ENCODE data around the gene MMS22L.
"Not testable (repeated sequence)": the region's sequence is repeated elsewhere in the genome, so short reads cannot be mapped to it uniquely, and the experiment has no call there.

The MMS22L gene

DNA sequence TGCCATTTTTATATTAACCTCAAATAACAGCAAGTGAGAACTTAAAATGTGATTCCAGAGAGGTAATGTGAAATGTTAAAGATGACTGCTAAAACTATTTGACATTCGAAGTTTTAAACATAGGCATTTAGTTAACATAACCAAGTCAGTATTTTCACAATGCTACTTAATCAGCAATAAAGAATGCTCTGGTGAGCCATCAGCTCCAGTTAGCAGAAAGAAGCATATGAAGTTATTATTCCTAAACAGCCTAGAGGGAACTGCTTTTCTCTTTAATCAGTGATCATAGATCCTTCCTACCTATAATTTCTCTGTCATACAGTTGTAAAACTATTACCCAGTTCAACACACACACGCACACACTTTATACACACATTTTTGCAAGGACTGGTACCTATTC lies 60.1 kb downstream of the MMS22L start:
- DNase-seq (ENCODE audit: low read depth in 2 of 2): no peak

DNA sequence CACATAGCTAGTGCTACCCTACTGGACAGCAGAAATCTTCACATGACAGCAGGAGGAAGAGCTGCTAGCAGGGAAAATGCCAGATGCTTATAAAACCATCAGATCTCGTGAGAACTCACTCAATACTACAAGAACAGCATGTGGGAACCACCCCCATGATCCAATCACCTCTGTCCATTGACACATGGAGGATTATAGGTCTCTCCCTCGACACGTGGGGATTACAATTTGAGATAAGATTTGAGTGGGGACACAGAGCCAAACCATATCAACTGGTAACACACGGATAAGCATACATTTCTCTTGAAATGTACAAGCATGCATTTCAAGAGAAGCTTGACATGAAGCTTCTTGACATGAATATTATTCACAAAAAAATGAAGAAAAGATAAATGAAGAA lies 64.1 kb downstream of the MMS22L start:
- no peak for DNase-seq (ENCODE audit: low read depth in 2 of 2)

DNA sequence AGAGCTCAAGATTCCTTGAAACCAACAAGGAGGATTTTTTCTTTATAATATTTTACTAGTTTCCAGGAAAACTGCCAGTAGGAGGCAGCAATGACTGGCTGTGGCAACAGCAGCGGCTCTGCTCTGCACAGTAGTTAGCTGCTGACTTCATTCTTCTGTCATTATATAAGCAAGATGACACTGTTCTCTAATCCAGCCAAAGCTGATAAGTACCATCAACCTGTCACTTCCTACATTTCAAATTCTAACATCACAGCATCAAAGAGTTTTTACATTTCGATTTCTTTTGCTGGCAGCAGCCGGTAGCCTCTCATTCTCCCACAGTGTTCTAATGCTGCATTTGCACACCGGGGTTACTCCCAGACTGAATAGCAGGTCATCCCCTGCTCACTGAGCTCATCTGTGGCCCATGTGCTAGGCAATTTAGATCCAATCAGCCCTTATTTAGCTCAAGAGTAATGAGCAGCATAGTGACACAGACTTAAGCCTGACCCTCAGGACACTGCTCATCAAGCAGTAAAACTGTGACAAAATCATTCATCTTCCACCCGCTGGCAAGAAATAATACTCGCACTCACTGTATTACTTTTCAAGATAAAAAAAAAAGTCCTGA lies 67.8 kb downstream of the MMS22L start:
- no peak for DNase-seq (ENCODE audit: low read depth in 2 of 2)

DNA sequence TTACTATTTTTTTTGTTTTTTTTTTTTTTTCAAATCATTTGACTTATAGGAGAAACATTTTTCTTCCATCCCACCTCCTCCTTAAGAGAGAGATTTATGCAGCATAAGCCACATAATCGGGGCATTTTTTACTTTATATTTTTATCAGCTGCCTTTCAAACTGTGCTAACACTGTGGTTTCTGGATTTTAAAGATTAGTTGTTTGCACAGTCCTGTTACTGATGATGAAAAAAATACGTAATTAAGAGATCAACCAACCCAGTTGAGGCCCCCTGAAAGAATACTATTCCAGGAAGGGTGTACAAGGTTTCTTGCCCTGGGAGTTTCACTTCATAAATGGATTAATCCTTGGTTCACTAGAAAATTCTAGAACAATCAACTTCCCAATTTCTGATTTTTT lies 68.3 kb downstream of the MMS22L start:
- DNase-seq (ENCODE audit: low read depth in 2 of 2): no peak

DNA sequence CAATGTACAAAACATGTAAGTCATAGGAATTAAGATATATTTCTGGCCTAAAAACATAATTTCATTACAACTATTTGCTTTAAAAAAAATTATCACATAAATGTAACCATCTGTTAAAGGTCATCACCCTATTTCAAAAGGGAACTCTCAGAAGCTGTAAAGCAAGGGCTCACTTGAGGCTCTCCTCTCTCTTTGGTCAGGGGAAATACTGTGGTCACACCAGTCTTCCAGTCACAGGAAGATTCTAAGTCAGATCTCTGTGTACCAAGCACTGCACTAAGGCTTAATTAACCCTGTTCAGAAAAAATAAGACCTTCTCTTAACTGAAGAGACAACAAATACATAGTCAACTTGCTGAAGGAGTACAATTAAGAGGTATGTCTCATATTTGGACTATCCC lies 75.6 kb downstream of the MMS22L start:
- DNase-seq (ENCODE audit: low read depth in 2 of 2): no peak

DNA sequence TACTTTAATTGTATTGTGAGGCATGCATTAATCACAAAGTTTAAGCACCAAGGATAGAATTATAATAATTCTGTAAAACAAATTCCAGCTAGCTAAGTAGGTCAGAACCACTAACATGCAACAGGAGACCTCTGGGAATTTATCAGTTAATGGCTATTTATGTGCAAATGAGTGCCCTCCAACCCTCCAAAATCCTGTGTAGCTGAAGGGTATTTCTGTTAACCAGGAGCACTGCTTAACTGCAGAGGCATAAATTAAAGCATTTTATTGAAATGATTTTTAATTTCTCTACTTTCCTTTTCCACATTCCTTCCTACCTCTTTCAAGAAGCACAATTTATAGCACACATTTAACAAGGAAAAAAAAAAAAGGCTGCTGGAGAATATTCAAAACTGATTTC lies 77.0 kb downstream of the MMS22L start:
- DNase-seq (ENCODE audit: low read depth in 2 of 2): no peak

DNA sequence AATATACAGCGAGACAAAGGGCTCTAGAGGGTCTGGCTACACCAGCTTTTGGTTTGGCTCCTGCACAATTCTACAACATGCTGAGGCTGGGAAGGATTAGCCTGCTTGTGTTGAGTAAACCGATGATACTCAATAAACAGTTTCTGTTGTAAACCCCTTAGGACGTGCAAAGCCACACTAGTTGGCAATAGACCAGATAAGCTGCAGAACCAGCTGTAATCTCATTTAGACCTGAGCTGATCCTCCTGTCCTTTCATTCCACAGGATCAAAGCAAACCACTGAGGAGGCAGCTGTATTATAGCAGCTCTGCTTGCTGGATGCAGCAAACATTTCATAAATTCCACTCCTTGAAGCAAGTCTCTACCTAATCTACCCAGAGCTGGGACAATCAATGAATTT lies 79.7 kb downstream of the MMS22L start:
- DNase-seq (ENCODE audit: low read depth in 2 of 2): no peak

DNA sequence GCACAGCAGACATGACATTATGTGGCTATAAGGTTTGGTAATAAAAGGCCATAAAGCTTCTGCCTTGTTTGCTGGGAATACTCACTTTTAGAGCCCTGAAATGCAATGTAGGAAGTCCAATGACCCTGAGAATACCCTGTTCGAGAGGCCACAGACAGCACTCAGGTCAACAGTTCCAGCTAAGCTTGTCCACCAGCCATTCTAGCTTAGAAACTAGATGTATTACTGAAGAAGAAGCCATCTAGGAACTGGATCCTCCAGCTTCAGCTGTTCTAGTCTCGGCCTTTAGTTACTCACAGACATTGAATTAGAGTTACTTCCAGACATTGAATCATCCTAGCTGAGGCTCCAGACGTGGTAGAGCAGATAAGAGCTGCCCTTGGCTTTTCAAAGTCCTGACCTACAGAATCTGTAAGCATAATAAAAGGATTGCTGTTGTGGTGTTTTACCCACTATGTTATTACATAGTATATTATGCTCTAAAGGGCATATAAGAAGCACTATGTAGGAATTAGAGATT lies 84.9 kb downstream of the MMS22L start:
- DNase-seq (ENCODE audit: low read depth in 2 of 2): no peak

DNA sequence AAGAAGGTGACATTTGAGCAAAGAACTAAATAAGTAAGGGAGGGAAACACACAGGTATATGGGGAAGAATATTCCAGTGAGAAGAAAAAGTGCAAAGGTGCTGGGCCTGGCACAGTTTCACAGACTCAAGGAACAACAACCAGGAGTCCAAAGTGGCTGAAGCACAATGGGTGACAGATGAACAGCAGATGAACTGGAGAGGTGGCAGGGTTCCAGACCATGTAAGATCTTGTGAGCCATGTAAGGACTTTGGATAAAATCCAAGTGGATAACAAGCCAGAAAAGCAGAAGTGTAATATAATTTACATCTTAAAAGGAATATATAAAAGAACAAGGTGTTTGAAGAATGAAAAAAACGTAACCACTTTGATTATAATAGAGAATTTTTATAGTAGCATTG lies 87.9 kb downstream of the MMS22L start:
- no peak for DNase-seq (ENCODE audit: low read depth in 2 of 2)

DNA sequence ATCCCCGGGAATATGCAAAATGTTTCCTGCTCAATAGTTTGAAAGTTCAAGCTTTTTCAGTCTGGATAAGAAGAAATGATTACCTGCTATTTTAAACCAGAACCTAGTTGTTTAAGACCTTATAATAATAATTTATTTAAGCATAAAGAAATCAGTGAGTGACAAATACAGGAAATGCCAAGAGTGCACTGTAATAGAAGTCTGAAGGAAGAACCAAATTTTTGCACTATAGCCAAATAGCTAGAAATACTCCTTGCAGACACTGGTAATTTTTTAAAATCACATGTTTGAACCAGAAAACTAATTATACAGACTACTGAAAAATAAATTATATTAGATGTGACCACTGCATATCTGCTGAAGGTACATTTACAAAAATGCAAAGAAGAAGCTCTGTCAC lies 93.2 kb downstream of the MMS22L start:
- no peak for DNase-seq (ENCODE audit: low read depth in 2 of 2)

DNA sequence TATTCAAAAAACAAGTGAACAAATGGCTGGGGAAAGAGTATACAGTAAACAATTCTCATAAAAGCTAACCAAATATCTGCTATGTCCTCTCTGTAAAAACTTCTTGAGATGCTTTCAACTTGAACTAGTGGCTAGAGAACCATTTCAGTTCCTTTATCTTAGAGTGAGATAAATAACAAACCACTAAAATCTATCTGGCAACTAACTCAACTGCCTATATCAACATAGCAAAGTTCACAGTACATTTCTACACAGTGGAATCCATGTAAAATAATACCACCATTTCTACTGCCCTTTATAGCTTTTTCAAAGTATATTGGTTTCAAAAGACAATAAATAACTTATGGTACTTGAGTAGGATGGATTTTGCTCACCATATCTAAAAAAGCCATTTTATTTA lies 95.1 kb downstream of the MMS22L start:
- no peak for DNase-seq (ENCODE audit: low read depth in 2 of 2)

DNA sequence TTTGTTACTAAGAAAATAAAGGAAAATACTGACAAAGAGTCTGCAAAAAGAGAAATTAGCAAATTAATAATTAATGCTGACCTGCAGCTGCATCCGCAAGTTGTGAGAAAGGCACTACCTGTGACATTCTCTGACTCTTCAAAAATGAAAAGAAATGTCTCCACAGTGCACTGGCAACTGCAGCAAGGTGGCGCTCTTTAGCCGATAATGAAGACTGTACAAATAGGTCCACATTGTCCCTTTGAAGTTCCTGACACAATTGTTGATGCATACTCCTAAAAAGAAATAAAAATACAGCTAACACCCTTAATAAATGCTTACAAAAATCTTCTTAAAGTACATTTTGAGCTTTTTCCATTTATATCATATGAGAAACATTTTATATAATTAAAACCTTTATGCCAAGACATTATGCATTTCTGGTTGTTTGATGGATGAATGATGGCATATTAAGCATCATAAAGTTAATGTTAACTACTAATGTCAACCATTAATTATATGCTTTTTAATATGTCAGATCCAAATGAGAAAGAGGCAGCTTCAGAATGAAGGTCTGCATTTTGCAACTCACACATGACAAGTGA lies 96.5 kb downstream of the MMS22L start:
- peak; percentile 17 to 52 for DNase-seq (ENCODE audit: low read depth in 2 of 2)

DNA sequence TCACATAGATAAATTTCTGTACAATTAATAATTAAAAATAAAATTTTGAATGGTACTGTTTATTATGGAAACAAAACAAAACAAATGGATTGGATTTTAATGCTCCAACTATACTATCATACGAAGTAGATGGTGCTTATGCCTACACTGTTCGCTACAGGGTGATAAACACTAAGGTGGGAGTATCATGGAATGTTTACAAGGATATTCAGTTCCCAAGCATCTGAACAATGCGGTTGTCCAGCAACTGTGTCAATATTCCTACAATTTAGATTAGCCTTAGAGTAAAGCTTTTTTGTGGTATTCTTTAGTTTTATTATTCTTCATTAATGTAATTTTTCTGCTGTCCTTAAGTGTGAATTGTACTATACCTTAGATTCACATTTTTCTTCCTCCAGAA lies 105.1 kb downstream of the MMS22L start:
- DNase-seq (ENCODE audit: low read depth in 2 of 2): no peak

DNA sequence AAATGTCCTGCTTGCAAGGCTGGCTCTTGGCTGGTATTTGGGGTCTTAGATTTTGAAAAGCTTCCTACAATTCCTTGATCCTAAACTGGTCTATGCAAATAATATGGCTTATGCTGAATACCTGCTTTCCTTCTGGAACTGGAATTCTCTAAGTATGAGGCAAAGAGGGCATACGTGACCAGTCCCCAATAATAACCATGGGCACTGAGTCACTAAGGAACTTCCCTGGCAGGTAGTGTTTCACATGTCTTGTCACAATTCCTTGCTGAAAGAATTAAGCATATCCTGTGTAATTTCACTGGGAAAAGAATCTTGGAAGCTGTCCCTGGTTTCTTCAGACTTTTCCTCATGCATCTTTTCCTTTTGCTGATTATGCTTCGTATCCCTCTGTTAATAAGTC lies 106.5 kb downstream of the MMS22L start:
- no peak for DNase-seq (ENCODE audit: low read depth in 2 of 2)

DNA sequence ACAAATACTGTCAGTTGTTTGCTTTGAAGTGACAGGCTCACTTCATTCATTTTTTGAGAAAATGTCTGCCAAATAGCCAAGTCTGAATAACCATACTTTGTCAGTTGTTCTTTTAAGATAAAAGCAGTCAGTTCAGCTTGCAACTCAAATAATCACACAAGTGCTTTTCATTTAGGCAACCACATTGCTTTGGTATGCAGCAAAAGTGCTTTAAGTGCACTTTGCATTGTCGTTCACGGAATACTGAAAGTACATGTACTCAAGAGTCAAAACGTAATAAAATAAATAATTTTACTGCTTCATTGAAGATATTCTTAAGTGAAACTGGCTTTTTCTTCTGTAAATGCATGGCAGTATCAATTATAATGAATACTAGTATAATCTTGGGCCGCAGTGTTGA lies 107.2 kb downstream of the MMS22L start:
- DNase-seq (ENCODE audit: low read depth in 2 of 2): no peak

DNA sequence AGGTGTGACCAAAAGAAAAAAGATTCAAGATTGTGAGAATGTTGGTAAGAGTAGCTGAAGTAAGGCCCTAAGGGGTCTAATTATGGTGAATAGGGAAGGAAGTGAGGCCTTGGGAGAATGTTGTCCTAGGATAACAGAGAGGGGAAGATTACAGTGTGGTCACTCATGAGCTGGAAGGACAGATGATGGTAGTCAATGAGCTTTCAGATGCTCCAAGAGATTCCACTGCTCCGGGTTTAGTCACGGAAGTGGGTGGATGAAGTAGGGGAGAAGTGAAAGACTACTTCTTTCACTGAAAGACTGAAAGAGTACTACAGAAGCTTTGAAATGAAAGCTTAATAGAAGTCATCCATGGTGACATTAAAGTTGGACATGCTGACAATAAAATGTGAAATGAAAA lies 108.5 kb downstream of the MMS22L start:
- DNase-seq (ENCODE audit: low read depth in 2 of 2): no peak

DNA sequence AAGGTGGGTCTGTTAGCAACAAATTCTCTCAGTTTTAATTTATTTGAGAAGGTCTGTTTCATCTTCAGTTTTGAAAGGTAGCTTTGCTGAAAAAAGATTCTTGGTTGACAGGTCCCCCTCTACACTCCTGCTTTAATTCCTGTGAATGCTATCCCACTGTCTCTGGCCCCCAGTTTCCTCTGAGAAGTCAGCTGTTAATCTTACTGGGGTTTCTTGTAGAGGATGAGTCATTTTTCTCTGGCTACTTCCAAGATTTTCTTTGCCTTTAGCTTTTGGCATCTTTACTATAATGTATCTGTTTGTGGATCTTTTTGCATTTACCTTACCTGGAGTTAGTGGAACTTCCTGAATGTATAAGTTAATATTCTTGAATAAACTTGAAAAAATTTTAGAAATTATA lies 122.7 kb downstream of the MMS22L start:
- no peak for DNase-seq (ENCODE audit: low read depth in 2 of 2)

DNA sequence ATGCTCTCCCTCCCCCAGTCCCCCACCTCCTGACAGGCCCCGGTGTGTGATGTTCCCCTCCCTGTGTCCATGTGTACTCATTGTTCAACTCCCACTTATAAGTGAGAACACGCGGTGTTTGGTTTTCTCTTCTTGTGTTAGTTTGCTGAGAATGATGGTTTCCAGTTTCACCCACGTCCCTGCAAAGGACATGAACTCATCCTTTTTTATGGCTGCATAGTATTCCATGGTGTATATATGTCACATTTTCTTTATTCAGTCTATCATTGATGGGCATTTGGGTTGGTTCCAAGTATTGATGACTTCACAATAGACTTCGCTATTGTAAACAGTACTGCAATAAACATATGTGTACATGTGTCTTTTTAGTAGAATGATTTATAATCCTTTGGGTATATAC lies 127.6 kb downstream of the MMS22L start:
- DNase-seq (ENCODE audit: low read depth in 2 of 2): not testable (repeated sequence)

DNA sequence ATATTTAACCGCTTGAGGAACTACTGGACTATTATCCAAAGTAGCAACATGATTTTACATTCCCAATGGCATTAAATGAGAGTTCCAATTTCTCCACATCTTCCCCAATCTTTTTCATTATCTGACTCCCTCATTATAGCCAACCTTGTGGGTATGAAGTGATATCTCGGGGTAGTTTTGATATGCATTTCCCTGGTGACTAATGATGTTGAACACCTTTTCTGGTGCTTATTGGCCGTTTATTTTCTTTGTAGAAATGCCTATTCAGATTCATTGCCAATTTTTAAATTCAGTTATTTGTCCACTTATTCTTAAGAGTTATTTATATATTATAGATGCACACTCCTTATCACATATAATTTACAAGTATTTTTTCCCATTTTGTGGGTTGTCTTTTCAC lies 129.0 kb downstream of the MMS22L start:
- DNase-seq (ENCODE audit: low read depth in 2 of 2): no peak

DNA sequence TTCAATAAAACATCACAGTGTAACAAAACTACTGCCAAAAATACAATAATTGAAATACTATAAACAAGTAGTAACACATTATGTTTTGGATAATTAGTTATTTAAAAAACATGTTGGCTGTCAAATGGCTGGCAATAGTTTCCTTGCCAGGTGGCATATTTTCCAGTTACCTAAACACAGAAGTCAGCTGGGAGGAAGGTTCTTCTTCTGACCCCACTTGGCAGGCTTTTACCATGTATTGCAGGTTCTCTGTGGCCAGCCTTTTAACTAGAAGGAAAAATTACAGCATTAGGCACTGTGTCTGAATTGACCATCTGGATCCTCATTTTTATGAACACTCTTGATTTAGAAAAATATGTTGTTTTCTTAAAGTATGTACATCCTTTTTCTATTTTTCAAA lies 131.4 kb downstream of the MMS22L start:
- no peak for DNase-seq (ENCODE audit: low read depth in 2 of 2)

DNA sequence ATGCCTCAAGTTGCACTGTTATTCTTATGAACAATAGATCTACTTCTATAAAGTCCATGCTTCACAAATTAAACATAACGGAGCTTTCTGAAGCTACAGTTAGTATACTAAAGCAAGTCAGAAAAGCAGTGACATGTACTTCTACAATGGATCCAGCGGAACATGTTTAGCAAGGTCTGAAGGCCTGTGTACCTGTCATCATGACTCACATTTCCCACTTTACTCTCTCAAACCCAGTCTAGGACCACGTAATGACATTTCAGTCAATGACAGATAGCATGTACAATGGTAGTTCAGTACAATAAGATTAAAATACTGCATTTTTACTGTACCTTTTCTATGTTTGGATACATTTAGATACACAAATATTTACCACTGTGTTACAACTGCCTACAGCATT lies 132.1 kb downstream of the MMS22L start:
- no peak for DNase-seq (ENCODE audit: low read depth in 2 of 2)

DNA sequence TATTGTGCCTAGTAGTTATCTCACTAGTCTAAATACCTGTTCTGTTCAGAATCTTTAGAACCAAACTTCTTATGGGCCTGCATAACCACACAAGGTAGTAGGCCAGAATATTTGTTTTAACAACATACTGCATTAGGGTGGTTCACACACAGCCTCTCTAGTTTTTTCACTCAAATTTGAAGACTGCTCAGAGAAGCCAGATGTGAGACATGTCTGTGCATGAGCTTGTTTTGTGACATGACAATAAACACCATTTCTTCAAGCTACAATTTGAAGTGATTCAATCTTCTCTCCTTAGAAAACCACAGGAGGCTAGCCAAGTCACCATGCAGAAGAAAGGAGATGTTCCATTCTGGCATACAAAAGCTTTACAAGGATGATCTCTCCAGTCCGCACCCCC lies 135.6 kb downstream of the MMS22L start:
- no peak for DNase-seq (ENCODE audit: low read depth in 2 of 2)

DNA sequence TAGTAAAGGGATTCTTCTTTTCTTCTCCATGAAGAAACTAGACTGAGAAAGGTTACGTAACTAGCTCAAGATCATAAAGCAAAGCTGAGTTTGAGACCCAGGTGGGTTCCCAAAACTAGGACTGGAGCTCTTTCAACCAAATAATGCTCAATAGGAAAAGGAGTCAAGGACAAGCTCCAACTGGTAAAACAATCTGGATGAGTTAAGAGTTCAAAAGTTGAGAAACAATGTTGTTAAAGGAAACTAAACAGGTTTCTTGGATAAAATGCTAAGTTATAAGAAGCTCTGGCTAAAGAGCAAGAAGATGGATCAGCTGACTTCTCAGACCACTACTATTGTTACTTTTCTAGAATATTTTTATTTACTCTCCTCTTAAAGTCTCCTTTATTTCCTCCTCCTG lies 137.3 kb downstream of the MMS22L start:
- DNase-seq (ENCODE audit: low read depth in 2 of 2): no peak

DNA sequence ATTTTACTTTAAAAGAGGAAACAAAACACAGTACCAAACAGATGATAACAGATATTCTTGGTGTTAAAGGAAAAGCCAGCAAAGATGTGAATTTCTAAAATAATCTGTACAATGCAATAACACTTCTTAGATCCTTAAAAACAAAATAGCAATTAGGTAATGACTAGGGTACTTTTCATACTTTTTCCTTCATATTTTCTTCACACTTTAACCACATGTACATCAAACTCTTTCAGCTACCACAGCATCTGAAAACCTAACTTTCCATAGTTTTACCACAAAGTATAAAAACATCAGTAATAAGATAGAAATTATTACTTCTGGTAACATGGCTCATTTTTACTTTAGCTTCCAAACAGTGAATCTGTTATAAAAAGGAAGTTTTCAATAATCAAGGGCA lies 141.3 kb downstream of the MMS22L start:
- no peak for DNase-seq (ENCODE audit: low read depth in 2 of 2)

Measured in stimulated activated CD4-positive, alpha-beta T cell treated with anti-CD3 and anti-CD28 coated beads, Interleukin-12 subunit alpha, Interleukin-12 subunit beta, amount 100 ng/mL, for 24 hours (primary cell).